Measurements from ENCODE around the gene RXFP4. TPM values are rescaled to one million over a fixed set of nuclear protein-coding genes. Genes with fewer than 3 reads are reported as not detected.
A peak's percentile ranks its signal among the peaks of the same experiment; 100 is the strongest.

The RXFP4 gene
- total RNA-seq, 1 donor from 2014 or later, result not detected

DNA sequence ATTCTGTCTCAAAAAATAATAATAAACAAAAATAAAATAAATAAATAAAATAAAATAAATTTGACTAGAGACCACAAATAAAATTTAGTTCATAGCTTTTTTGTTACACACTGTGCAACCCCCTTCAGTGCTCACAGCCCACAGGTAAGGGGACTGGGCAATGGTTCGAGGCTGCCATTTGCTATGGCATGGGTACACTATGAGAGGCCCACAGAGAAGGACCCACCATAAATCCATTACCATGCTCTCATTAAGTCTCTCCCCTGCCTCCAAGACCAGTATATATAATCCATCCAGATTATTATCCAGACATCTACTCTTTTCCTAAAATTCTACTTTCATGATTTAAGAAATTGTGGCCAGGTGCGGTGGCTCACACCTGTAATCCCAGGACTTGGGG, 21.6 kb upstream of the RXFP4 start:
- Mint-ChIP-seq H3K36me3 (ENCODE audit: low read depth, unreplicated experiment) (peaks cover 18% of the 10 kb centered on the region), H3K4me3 (ENCODE audit: unreplicated experiment) (no peak overlapping the region), H3K27me3 (ENCODE audit: low read depth, unreplicated experiment) (no peaks in the 10 kb centered on the region), H3K4me1 (ENCODE audit: low read depth, unreplicated experiment) (peaks cover 10% of the 10 kb centered on the region), H3K27ac (ENCODE audit: unreplicated experiment) (no peak overlapping the region), H3K9me3 (ENCODE audit: unreplicated experiment) (no peaks in the 10 kb centered on the region)
- DNase-seq (ENCODE audit: low read depth) (no peak), FAIRE-seq (no peak)
- H3K27ac ChIP-seq (ENCODE audit: low read depth, low read length), result no peak overlapping the region
- H4K20me1 ChIP-seq (ENCODE audit: insufficient read depth, low read length), result peaks cover 53% of the 10 kb centered on the region
- peaks cover 76% of the 10 kb centered on the region for H3K36me3 ChIP-seq (ENCODE audit: insufficient read depth, low read length)
- H3K4me2 ChIP-seq (ENCODE audit: low read length), result no peak overlapping the region
- H3K79me2 ChIP-seq (ENCODE audit: insufficient read depth, low read length), result peaks cover 53% of the 10 kb centered on the region
- no peaks in the 10 kb centered on the region for H3K9me3 ChIP-seq (ENCODE audit: insufficient read depth, low read depth, low read length)
- H2AFZ ChIP-seq (ENCODE audit: low read depth, low read length), result no peak overlapping the region
- H3K4me1 ChIP-seq (ENCODE audit: insufficient read depth, low read length), result no peaks in the 10 kb centered on the region
- H3K27me3 ChIP-seq (ENCODE audit: insufficient read depth, low read length), result no peaks in the 10 kb centered on the region
- H3K9ac ChIP-seq (ENCODE audit: low read length), result no peak overlapping the region
- no peak overlapping the region for H3K4me3 ChIP-seq (ENCODE audit: insufficient read depth, low read depth, low read length)
- TF ChIP-seq CTCF (IDR thresholded peaks at IDR 0.05; ENCODE audit: insufficient read depth, low read depth, low read length) (no peak), EZH2 (IDR thresholded peaks at IDR 0.05; ENCODE audit: insufficient read depth, low read length) (no peak)

GRCh38 chr1:155920717-155921116, 20.7 kb upstream of the RXFP4 start:
- no peak overlapping the region for H3K27ac Mint-ChIP-seq (ENCODE audit: unreplicated experiment)
- DNase-seq (ENCODE audit: low read depth), result no peak
- Histone ChIP-seq H3K27me3 (ENCODE audit: insufficient read depth, low read length) (no peaks in the 10 kb centered on the region), H3K9ac (ENCODE audit: low read length) (no peak overlapping the region), H3K79me2 (ENCODE audit: insufficient read depth, low read length) (peaks cover 56% of the 10 kb centered on the region), H3K27ac (ENCODE audit: low read depth, low read length) (no peak overlapping the region), H3K4me2 (ENCODE audit: low read length) (no peak overlapping the region), H3K4me3 (ENCODE audit: insufficient read depth, low read depth, low read length) (no peak overlapping the region), H3K36me3 (ENCODE audit: insufficient read depth, low read length) (peaks cover 81% of the 10 kb centered on the region), H2AFZ (ENCODE audit: low read depth, low read length) (no peak overlapping the region), H4K20me1 (ENCODE audit: insufficient read depth, low read length) (peaks cover 57% of the 10 kb centered on the region), H3K9me3 (ENCODE audit: insufficient read depth, low read depth, low read length) (no peaks in the 10 kb centered on the region), H3K4me1 (ENCODE audit: insufficient read depth, low read length) (no peaks in the 10 kb centered on the region)
- TF ChIP-seq EZH2 (IDR thresholded peaks at IDR 0.05; ENCODE audit: insufficient read depth, low read length), result no peak
- TF ChIP-seq CTCF (IDR thresholded peaks at IDR 0.05; ENCODE audit: insufficient read depth, low read depth, low read length), result no peak
- peaks cover 7% of the 10 kb centered on the region for H3K4me1 Mint-ChIP-seq (ENCODE audit: low read depth, unreplicated experiment)
- H3K4me3 Mint-ChIP-seq (ENCODE audit: unreplicated experiment), result no peak overlapping the region
- peaks cover 21% of the 10 kb centered on the region for H3K36me3 Mint-ChIP-seq (ENCODE audit: low read depth, unreplicated experiment)
- H3K9me3 Mint-ChIP-seq (ENCODE audit: unreplicated experiment), result no peaks in the 10 kb centered on the region
- H3K27me3 Mint-ChIP-seq (ENCODE audit: low read depth, unreplicated experiment), result no peaks in the 10 kb centered on the region
- no peak for FAIRE-seq

GRCh38 chr1:155925506-155925905, 15.9 kb upstream of the RXFP4 start:
- Histone ChIP-seq H3K4me3 (ENCODE audit: insufficient read depth, low read depth, low read length) (no peak overlapping the region), H3K36me3 (ENCODE audit: insufficient read depth, low read length) (peaks cover 81% of the 10 kb centered on the region), H3K27me3 (ENCODE audit: insufficient read depth, low read length) (no peaks in the 10 kb centered on the region), H3K9ac (ENCODE audit: low read length) (no peak overlapping the region), H3K9me3 (ENCODE audit: insufficient read depth, low read depth, low read length) (no peaks in the 10 kb centered on the region), H4K20me1 (ENCODE audit: insufficient read depth, low read length) (peaks cover 75% of the 10 kb centered on the region), H3K4me1 (ENCODE audit: insufficient read depth, low read length) (peaks cover 10% of the 10 kb centered on the region), H2AFZ (ENCODE audit: low read depth, low read length) (no peak overlapping the region), H3K79me2 (ENCODE audit: insufficient read depth, low read length) (peaks cover 76% of the 10 kb centered on the region), H3K27ac (ENCODE audit: low read depth, low read length) (no peak overlapping the region), H3K4me2 (ENCODE audit: low read length) (no peak overlapping the region)
- TF ChIP-seq EZH2 (IDR thresholded peaks at IDR 0.05; ENCODE audit: insufficient read depth, low read length), result no peak
- TF ChIP-seq CTCF (IDR thresholded peaks at IDR 0.05; ENCODE audit: insufficient read depth, low read depth, low read length), result no peak
- Mint-ChIP-seq H3K4me3 (ENCODE audit: unreplicated experiment) (no peak overlapping the region), H3K27me3 (ENCODE audit: low read depth, unreplicated experiment) (no peaks in the 10 kb centered on the region), H3K4me1 (ENCODE audit: low read depth, unreplicated experiment) (peaks cover 3% of the 10 kb centered on the region), H3K27ac (ENCODE audit: unreplicated experiment) (peak overlapping the region; percentile 4), H3K9me3 (ENCODE audit: unreplicated experiment) (no peaks in the 10 kb centered on the region), H3K36me3 (ENCODE audit: low read depth, unreplicated experiment) (peaks cover 29% of the 10 kb centered on the region)
- DNase-seq (ENCODE audit: low read depth) (no peak), FAIRE-seq (no peak)

Data from astrocyte (in vitro differentiated cells and primary cell).